Vagina (tissue), 2 donors: ENCODE data around the gene PCDHA1.

ENCODE experiments used
- POLR2A ChIP-seq, 2 donors: fragments of 450-650 bp; IDR thresholded peaks; one replicate each; pipeline ENCODE4 v1.6.1; 2017; ENCODE audit warnings: antibody characterized with exemption in 2 of 2, mild to moderate bottlenecking in 2 of 2, moderate library complexity in 2 of 2
- POLR2AphosphoS5 ChIP-seq, 2 donors: sonication (generic); formaldehyde crosslinking; IDR thresholded peaks; one replicate each; pipeline ENCODE4 v1.9.0; 2017; ENCODE audit warnings: antibody characterized with exemption in 2 of 2, mild to moderate bottlenecking in 2 of 2, low read depth in 1 of 2; ENCODE audit not compliant: insufficient read depth in 1 of 2
- TF ChIP-seq, protein P1 (sequence below), 3 experiments: fragments of 450-650 bp in 2 of 3; fragments of 200-600 bp in 1 of 3; sonication (generic) in 1 of 3; IDR thresholded peaks; one replicate each; pipeline ENCODE4 v1.5.1; 2017 to 2019; ENCODE audit warnings: antibody characterized with exemption in 3 of 3, mild to moderate bottlenecking in 2 of 3, moderate library complexity in 2 of 3

- TF ChIP-seq, protein P1, sequence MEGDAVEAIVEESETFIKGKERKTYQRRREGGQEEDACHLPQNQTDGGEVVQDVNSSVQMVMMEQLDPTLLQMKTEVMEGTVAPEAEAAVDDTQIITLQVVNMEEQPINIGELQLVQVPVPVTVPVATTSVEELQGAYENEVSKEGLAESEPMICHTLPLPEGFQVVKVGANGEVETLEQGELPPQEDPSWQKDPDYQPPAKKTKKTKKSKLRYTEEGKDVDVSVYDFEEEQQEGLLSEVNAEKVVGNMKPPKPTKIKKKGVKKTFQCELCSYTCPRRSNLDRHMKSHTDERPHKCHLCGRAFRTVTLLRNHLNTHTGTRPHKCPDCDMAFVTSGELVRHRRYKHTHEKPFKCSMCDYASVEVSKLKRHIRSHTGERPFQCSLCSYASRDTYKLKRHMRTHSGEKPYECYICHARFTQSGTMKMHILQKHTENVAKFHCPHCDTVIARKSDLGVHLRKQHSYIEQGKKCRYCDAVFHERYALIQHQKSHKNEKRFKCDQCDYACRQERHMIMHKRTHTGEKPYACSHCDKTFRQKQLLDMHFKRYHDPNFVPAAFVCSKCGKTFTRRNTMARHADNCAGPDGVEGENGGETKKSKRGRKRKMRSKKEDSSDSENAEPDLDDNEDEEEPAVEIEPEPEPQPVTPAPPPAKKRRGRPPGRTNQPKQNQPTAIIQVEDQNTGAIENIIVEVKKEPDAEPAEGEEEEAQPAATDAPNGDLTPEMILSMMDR (IDR thresholded peaks at IDR 0.05): no peak
- TF ChIP-seq POLR2A (IDR thresholded peaks at IDR 0.05) (no peak), POLR2AphosphoS5 (IDR thresholded peaks at IDR 0.05; ENCODE audit: insufficient read depth in 1 of 2, low read depth in 1 of 2) (no peak)
Measured at GRCh38 chr5:140883927-140884697, 98.2 kb downstream of the PCDHA1 start.
